ENCODE measurements around the gene FCAMR.
A peak's percentile ranks its signal among the peaks of the same experiment; 100 is the strongest.

FCAMR gene

DNA sequence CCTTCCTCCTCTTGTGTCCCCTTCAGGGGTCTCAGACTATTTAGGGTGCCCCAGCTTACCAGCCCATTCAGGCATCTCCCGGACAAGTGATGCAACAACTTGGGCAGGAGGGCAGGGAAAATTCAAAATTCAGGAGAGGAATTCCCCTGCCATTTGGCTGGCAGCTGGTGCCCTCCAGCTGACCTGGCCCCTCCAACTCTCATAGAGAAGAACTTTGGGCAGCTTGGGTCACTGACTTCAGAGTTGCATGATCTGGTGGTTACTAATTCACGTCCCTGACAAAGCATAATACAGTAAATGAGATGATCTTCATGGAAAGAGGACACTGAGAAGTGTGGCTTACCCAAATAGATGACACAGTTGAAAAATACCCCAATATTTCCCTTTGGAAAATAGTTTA is at the start of gene FCAMR:
TSS of gene FCAMR (minus strand) at position 15 of the 400 bp plus-strand sequence. CDS start 335 bp downstream, outside the sequence.
- DNase-seq, result no peak

GRCh38 chr1:207019661-207020060 is 49.4 kb upstream of the FCAMR start:
- DNase-seq, result no peak

- no peak for DNase-seq
Observed at GRCh38 chr1:207019161-207019560, 48.9 kb upstream of the FCAMR start.

DNA sequence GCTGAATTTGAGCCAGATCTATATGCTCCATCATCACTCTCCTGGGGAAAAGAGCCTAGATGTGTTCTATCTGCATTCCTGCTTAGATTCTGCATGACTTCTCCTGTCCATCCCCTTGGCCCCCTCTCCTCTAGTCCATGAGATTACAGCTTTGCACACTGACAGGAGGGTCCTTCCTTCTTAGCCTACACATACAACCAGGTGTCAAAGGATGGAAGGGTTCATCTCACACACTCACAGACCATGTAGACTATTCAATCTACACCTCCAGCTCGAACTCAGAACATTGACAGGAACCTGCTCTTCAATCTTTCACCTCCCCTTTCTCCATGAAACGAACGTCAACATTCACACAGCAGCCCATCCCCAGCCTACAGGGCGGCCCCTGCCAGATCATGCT is 48.4 kb upstream of the FCAMR start:
- no peak for DNase-seq

DNA sequence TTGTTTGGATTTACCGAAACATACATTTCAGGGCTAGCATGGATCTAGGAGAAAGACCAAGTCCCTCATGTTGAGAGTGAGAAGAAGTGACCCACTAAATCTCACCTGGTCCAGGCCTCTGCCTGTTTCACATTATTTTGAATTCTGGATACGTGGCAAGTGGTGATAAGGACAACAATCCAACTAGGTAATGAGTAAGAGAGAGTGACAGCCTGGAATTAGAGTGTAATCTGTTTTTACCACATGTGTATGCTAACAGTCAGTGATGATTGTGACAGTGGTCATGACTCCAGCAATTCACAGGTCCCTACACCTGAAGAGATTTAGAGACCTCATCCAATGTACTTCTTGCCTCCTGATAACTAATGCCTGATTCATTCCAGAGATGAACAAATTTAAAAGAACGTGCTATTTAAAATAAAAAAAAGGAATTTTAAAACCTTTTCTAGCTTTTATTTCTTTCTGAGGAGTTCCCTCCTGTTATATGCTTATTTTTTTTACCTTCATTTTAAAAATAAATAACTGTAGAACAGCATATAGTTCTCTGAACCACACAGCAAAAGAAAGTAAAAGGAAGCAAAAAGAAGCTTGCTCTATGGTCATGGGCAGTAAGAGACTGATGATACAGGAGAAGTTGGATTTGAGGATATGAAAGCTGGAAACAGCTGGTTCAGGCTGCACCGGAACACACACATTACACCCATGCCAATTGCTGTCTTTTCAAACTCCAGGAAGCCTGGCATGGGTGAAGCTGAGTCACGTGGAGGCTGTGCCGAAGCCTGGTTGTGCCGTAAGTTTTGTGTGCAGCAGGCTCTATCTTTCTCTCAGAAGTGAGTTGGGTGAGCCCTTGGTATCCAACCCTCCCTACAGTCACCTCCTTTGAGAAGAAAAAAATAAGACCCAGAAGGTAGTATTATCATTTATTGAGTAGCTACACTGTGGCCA is 47.6 kb upstream of the FCAMR start:
- no peak for DNase-seq

DNA sequence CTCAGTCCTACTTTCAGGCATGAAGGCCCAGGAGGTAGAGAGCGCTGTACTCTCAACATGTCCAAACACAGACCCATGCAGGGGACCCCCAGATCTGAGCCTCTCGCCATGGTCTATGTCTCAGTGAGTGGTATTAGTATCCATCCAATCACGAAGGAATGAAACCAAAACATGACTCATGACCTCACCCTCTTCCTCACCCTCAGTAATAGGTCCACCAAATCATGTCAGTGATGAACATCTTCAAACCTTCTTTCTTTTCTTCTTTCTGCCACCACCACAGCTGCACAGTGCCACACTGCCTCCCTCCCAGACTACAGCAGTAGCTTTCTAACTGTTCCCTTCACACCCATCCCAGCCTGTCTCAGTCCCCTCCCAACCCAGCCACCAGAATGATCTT is 45.5 kb upstream of the FCAMR start:
- DNase-seq, result no peak

DNA sequence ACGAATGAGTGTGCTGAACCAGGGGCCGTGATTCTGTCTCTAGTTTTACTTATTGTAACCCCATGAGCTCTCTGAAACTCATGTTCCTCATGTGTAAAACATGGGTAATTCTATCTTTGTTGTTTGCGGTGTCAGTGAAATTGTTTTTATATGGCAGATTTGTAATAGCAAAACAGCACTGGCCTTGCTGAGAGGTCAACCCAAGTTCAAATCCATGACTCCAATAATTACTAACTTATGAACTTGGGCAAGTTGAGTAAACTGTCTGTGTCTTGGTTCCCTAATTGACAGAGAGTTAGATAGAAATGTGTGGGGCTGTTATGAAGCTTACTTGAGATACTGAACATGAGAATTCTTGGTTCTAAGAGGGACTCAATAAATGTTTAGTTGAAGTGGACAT is 44.5 kb upstream of the FCAMR start:
- no peak for DNase-seq

DNA sequence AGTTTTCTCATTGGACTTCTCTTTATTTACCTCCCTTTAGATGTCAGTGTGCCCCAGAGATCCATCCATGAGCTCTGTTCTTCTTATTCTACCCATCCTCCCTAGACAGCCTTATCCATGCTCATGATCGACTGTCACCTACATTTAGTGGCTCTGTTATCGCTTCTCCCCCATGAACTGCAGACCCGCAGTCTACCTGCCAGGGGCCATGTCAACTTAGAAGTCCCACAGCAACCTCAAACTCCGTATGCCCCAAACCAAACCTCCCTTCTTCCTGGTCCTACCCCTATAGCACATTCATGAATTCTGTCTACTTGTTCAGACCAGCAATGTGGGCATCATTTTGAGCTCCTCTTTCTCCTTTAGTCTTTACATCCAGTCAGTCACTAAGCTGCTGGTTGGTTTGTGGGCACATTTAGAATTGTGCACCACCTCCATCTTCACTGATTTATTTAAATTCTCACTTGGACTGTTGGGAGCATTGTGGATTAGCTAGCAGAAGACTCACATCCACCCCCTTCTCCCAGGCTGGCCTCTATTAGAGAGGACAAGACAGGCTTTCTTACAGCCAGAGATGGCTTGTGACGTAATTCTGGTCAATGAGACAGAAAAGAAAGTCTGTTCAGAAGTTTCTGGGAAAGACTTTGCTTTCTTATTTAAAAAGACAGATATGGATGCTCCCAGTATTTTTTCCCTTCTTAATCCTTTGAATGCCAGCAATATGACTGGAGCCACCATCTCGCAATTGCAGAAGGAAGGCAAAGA is 43.2 kb upstream of the FCAMR start:
- DNase-seq, result no peak

DNA sequence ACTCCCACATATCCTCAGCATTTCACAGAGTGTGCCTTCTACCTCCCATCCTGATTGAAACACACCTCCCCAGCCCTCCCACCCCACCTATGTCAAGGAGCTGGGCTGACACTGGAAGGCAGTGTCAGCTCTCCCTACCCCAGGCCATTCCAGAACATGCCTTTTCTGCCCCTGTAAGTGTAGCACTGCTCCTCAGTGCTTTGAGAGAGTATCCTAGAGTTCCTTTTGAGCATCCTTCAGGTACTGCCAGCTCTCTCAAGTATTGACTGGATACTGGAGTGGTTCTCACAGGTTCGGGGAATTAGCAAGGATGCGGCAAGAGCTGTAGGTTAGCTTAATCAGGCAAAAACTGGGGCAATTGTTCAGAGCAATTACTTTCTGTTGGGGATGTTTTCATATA is 40.5 kb upstream of the FCAMR start:
- no peak for DNase-seq

DNA sequence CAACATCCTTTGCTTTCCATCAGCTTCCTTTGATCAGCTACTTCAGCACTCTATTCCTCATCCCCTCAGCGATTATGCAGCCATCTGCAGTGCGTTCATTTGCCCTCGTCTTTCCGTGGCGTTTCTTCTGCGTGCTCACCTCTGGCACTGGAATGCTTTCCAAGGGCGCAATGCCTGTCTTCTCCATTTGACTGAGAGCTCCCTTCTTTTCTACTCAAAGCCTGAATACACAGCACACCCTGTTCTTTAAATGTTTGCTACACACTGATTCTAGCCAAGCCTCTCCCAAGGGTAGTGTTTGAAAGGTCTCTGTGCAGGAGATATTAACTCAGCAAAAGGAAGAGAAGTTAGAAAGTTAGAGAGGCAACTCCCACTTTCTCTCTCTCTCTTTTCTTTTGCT is 39.7 kb upstream of the FCAMR start:
- DNase-seq, result no peak

DNA sequence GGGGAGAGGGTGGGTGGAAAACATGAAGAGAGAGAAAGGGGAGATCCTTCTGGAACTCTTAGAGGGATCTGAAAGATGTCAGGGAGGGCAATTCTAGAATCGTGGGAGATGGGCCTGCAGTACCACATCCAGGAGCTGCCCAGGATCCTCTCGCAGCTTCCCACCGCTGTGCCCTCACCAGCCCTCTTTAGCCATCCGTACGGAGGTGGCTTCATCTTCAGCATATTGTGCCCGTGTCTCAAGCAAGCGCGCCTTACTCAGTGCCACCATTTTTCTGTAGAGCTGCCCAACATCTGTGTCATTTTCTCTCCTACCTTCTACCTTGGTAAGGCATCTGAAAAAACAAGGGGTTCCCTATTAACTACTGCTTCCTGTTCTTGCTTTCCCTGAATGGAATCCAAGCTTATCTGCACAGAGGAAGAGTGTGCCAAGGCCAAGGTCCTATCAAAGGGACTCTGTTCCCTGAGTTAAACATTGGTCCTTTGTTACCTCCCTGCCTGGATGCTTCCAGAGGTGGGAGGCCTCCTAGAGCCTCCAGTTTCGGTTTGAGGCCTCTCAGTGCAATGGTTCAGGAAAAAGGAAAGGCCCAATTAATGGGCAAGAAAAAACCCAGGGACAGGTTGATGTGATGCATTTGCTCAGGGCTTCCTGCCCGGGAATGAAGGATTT is 39.1 kb upstream of the FCAMR start:
- no peak for DNase-seq

DNA sequence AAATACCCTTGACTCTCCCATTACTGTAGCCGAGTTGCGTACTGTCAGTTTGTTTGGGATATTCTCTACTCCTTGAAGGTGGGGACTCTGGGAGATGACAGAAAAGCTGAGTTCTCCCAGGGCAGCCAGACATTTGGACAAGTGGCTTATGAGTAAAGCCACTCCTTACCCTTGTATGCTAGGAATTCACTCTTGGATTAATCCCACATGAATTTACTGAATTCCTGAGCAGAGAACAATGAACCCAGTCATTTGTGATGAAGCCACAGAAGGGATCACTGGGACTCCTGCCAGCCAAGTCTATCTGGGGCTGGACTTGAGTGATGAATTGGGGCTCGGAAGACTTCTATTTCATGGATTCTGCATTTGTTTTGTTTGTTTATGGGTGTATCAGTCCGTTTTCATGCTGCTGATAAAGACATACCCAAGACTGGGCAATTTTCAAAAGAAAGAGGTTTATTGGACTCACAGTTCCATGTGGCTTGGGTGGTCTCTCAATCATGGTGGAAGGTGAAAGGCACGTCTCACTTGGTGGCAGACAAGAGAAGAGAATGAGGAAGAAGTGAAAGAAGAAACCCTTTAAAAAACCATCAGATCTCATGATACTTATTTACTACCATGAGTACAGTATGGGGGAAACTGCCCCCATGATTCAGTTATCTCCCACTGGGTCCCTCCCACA is 37.2 kb upstream of the FCAMR start:
- DNase-seq, result no peak

- DNase-seq, result no peak
Observed at GRCh38 chr1:207006914-207007313, 36.7 kb upstream of the FCAMR start.

- DNase-seq, result no peak
Observed at GRCh38 chr1:207006083-207006482, 35.8 kb upstream of the FCAMR start.

- DNase-seq, result peak; percentile 29
Observed at GRCh38 chr1:207004931-207005830, 34.9 kb upstream of the FCAMR start.

GRCh38 chr1:207003210-207003609 is 33.0 kb upstream of the FCAMR start:
- DNase-seq, result no peak

- DNase-seq, result no peak
Observed at GRCh38 chr1:207002724-207003146, 32.5 kb upstream of the FCAMR start.

DNA sequence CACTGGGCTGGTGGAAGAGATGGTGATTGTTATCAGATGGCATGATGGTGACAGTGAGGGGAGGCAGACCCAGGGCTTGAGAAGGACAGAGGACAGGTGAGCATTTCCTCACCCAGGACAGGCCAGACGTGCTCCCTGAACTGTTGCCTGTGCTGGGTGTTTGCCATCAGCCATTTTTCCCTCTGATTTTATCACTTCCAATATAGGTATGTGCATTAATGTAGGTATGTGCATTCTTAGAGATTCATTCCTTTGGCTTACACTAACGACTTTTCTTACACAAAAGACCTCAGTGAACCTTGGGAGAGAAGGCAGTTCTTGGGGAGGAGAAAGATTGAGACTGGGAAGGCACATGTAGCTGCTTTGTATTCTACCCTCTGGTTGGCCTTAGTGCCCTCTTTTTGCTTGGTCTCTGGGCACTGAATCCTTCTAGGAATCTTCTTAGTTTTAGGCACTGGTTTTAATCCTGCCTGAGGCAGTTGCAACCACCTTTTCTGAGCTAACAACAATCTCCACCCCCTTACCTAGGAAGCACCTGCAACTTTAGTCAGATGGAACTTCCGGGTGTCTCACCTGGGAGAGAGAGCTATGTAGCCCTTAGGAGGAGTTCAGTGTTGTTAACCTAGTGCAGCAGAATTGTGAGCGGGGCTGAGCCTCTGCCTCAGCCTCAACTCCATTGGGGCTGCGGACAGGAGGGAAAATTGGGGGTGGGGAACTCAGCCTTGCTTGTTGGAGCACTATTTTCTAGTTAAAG is 31.4 kb upstream of the FCAMR start:
- DNase-seq, result no peak

DNA sequence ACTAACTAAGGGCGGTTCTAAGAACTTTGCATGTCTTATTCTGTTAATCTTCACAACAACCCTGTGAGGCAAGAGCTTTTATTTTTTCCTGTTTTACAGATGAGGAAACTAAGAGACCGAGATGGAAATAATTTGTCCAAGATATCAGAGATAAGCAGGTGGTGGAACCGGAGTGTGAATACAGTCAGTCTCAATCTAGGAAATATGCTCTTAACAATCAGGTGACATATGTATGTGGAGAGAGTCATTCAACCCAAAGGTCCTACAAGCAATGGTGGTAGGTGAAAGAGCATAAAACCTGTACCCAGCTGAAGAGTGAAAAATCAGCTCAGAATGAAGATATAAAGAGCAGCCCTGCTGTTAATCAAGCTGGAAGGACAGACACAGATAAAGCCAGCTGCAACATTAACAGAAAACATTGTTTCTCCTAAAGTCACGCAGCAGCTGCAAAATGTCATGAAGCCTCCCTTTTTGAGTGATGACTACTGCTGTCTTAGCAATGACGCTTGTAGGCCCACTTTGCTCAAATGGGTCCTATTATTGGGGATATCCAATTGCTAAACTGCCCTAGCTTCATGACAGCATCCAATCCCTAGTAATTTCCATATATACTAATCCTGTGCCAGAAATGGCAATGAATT is 30.5 kb upstream of the FCAMR start:
- DNase-seq, result no peak

GRCh38 chr1:206998816-206999215 is 28.6 kb upstream of the FCAMR start:
- no peak for DNase-seq

All from NCI-H1105 treated with DMSO at 0.1 percent for 48 hours (cell line).